ENCODE data around the gene RSRC1. TPM values are rescaled to one million over a fixed set of nuclear protein-coding genes. Genes with fewer than 3 reads are reported as not detected.

Gene RSRC1
- total RNA-seq, 1 experiment from 2014 or later = 37.9 TPM

- no peak overlapping the region for H3K56ac ChIP-seq (ENCODE audit: insufficient read length, low read depth, low read length)
- no peaks in the 10 kb centered on the region for H3K79me2 ChIP-seq (ENCODE audit: insufficient read depth, low read length)
- Mint-ChIP-seq H3K27ac (no peak overlapping the region), H3K9me3 (no peaks in the 10 kb centered on the region; a peak in 1 of 5 replicates), H3K36me3 (ENCODE audit: insufficient read depth in 1 of 3, low read depth in 3 of 3) (no peaks in the 10 kb centered on the region), H3K4me1 (no peaks in the 10 kb centered on the region), H3K4me3 (no peak overlapping the region), H3K27me3 (ENCODE audit: low read depth) (no peaks in the 10 kb centered on the region)
- no CpG with 5 or more reads among the region's 4 CpGs for WGBS (ENCODE audit: extremely low coverage, insufficient read length, low lambda C conversion rate)
- no peaks in the 10 kb centered on the region for H3K9me3 ChIP-seq (ENCODE audit: control insufficient read depth, low read depth, low read length)
- no peak overlapping the region for H2AK5ac ChIP-seq (ENCODE audit: insufficient read length, low read length)
- H4K20me1 ChIP-seq (ENCODE audit: control insufficient read depth, insufficient read depth, insufficient read length) = no peaks in the 10 kb centered on the region
- H2BK120ac ChIP-seq (ENCODE audit: low read depth, low read length, poor library complexity, severe bottlenecking) = no peak overlapping the region
- no peak overlapping the region for H4K8ac ChIP-seq (replicated peaks; ENCODE audit: insufficient read length, low read depth, low read length)
- H2BK20ac ChIP-seq (ENCODE audit: low read depth, low read length, poor library complexity, severe bottlenecking) = no peak overlapping the region
- no peaks in the 10 kb centered on the region for H3K79me1 ChIP-seq (ENCODE audit: insufficient read depth, low read depth, low read length, poor library complexity, severe bottlenecking)
- no peaks in the 10 kb centered on the region for H3K27me3 ChIP-seq (ENCODE audit: insufficient read depth, low read length)
- no peak overlapping the region for H4K5ac ChIP-seq (ENCODE audit: insufficient read length, low read depth, low read length)
- H3K4ac ChIP-seq (ENCODE audit: low read depth, low read length) = no peak overlapping the region
- H3K23me2 ChIP-seq (ENCODE audit: insufficient read length, low read depth, low read length, poor library complexity, severe bottlenecking) = no peaks in the 10 kb centered on the region
- DNase-seq = peak; percentile 45
- H3K18ac ChIP-seq (ENCODE audit: insufficient read length, low read depth, low read length) = no peak overlapping the region
- no peak overlapping the region for H3K23ac ChIP-seq (ENCODE audit: insufficient read length, low read depth, low read length)
- no peak overlapping the region for H3K14ac ChIP-seq (ENCODE audit: insufficient read depth, low read length)
- TF ChIP-seq, protein P1, sequence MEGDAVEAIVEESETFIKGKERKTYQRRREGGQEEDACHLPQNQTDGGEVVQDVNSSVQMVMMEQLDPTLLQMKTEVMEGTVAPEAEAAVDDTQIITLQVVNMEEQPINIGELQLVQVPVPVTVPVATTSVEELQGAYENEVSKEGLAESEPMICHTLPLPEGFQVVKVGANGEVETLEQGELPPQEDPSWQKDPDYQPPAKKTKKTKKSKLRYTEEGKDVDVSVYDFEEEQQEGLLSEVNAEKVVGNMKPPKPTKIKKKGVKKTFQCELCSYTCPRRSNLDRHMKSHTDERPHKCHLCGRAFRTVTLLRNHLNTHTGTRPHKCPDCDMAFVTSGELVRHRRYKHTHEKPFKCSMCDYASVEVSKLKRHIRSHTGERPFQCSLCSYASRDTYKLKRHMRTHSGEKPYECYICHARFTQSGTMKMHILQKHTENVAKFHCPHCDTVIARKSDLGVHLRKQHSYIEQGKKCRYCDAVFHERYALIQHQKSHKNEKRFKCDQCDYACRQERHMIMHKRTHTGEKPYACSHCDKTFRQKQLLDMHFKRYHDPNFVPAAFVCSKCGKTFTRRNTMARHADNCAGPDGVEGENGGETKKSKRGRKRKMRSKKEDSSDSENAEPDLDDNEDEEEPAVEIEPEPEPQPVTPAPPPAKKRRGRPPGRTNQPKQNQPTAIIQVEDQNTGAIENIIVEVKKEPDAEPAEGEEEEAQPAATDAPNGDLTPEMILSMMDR (conservative IDR thresholded peaks at IDR 0.05) = peak; percentile 84
- no peak overlapping the region for H2BK15ac ChIP-seq (ENCODE audit: low read depth, low read length)
- H3K4me2 ChIP-seq (ENCODE audit: insufficient read depth, insufficient read length, low read length) = no peak overlapping the region
- H2BK5ac ChIP-seq (ENCODE audit: insufficient read length, low read length) = no peak overlapping the region
- no peak overlapping the region for H3T11ph ChIP-seq (ENCODE audit: low read length)
- H2AFZ ChIP-seq (ENCODE audit: low read length) = no peak overlapping the region
- no peak overlapping the region for H4K91ac ChIP-seq (ENCODE audit: insufficient read length, low read depth, low read length)
- H2BK12ac ChIP-seq (ENCODE audit: insufficient read length, low read depth, low read length) = no peak overlapping the region
- H3K4me1 ChIP-seq (ENCODE audit: insufficient read depth, low read length) = no peaks in the 10 kb centered on the region
- no peak overlapping the region for H3K27ac ChIP-seq (ENCODE audit: insufficient read length, low read depth, low read length)
- H3K9ac ChIP-seq (ENCODE audit: extremely low read depth, insufficient read length, low read length) = no peak overlapping the region
Measured at GRCh38 chr3:158434412-158435038, 324.6 kb downstream of the RSRC1 start.
